ENCODE results near the gene PTPRD. TPM values are rescaled to one million over a fixed set of nuclear protein-coding genes. Genes with fewer than 3 reads are reported as not detected.

Gene PTPRD
- total RNA-seq, 1 donor from 2014 or later, result 197 TPM

GRCh38 chr9:8431505-8431904 lies 2181.3 kb downstream of the PTPRD start:
- H3K27me3 Mint-ChIP-seq, result no peaks in the 10 kb centered on the region
- TF ChIP-seq, protein P1, sequence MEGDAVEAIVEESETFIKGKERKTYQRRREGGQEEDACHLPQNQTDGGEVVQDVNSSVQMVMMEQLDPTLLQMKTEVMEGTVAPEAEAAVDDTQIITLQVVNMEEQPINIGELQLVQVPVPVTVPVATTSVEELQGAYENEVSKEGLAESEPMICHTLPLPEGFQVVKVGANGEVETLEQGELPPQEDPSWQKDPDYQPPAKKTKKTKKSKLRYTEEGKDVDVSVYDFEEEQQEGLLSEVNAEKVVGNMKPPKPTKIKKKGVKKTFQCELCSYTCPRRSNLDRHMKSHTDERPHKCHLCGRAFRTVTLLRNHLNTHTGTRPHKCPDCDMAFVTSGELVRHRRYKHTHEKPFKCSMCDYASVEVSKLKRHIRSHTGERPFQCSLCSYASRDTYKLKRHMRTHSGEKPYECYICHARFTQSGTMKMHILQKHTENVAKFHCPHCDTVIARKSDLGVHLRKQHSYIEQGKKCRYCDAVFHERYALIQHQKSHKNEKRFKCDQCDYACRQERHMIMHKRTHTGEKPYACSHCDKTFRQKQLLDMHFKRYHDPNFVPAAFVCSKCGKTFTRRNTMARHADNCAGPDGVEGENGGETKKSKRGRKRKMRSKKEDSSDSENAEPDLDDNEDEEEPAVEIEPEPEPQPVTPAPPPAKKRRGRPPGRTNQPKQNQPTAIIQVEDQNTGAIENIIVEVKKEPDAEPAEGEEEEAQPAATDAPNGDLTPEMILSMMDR (conservative IDR thresholded peaks at IDR 0.05), result no peak
- no peak for DNase-seq (ENCODE audit: extremely low spot score, unreplicated experiment)
- H3K36me3 Mint-ChIP-seq, result peaks cover 39% of the 10 kb centered on the region
- H3K4me3 Mint-ChIP-seq, result no peak overlapping the region
- peaks cover 7% of the 10 kb centered on the region for H3K4me1 Mint-ChIP-seq (ENCODE audit: unreplicated experiment)
- H3K9me3 Mint-ChIP-seq, result no peaks in the 10 kb centered on the region
- H3K27ac Mint-ChIP-seq, result no peak overlapping the region

DNA sequence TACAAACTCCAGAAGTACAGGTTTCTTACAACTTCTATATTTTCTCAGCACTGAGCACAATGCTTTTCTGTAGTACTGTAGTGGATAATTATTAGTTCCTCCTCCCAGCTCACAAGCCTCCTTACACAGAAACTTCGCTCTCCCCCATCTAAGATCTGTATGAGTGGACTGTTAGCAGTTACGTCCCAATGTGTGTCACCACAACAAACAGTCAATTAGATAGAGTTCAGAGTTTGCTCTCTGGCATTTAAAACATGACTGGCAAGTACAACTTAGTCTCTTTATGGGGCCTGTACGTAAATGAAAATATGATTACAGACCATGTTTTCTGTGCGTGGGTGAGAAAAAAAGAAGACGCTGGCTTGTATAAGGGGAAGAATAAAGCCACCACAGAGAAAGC lies 2181.9 kb downstream of the PTPRD start:
- Mint-ChIP-seq H3K4me1 (ENCODE audit: unreplicated experiment) (peaks cover 7% of the 10 kb centered on the region), H3K36me3 (peaks cover 37% of the 10 kb centered on the region), H3K9me3 (no peaks in the 10 kb centered on the region), H3K27me3 (no peaks in the 10 kb centered on the region), H3K27ac (no peak overlapping the region), H3K4me3 (no peak overlapping the region)
- TF ChIP-seq, protein P1 (conservative IDR thresholded peaks at IDR 0.05), result no peak
- DNase-seq (ENCODE audit: extremely low spot score, unreplicated experiment), result no peak

DNA sequence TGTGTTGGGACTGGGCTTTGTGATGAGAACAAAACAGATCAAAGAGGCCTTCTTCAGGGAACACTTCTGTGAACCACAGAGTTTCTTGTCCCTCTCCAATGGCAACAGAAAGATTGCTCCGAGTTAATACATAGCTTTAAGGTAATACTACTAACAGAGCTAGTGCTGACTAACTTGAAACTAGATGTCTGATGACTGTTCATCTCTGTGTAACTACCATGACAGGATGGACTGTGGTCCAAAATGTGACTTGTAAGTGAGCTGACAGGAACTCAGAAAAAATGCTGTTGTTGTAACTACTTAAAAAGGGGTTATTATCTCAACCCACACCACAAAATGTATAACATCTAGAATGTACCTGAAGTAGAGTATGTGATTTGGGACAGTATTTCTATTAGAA lies 2183.0 kb downstream of the PTPRD start:
- H3K27me3 Mint-ChIP-seq, result no peaks in the 10 kb centered on the region
- DNase-seq (ENCODE audit: extremely low spot score, unreplicated experiment), result no peak
- peaks cover 7% of the 10 kb centered on the region for H3K4me1 Mint-ChIP-seq (ENCODE audit: unreplicated experiment)
- no peaks in the 10 kb centered on the region for H3K9me3 Mint-ChIP-seq
- H3K36me3 Mint-ChIP-seq, result peaks cover 31% of the 10 kb centered on the region
- TF ChIP-seq, protein P1 (conservative IDR thresholded peaks at IDR 0.05), result no peak
- no peak overlapping the region for H3K4me3 Mint-ChIP-seq
- no peak overlapping the region for H3K27ac Mint-ChIP-seq

GRCh38 chr9:8429157-8429556 lies 2183.6 kb downstream of the PTPRD start:
- Mint-ChIP-seq H3K4me3 (no peak overlapping the region), H3K9me3 (no peaks in the 10 kb centered on the region), H3K36me3 (peaks cover 29% of the 10 kb centered on the region), H3K27ac (no peak overlapping the region), H3K27me3 (no peaks in the 10 kb centered on the region), H3K4me1 (ENCODE audit: unreplicated experiment) (peaks cover 7% of the 10 kb centered on the region)
- no peak for DNase-seq (ENCODE audit: extremely low spot score, unreplicated experiment)
- TF ChIP-seq, protein P1 (conservative IDR thresholded peaks at IDR 0.05), result no peak

DNA sequence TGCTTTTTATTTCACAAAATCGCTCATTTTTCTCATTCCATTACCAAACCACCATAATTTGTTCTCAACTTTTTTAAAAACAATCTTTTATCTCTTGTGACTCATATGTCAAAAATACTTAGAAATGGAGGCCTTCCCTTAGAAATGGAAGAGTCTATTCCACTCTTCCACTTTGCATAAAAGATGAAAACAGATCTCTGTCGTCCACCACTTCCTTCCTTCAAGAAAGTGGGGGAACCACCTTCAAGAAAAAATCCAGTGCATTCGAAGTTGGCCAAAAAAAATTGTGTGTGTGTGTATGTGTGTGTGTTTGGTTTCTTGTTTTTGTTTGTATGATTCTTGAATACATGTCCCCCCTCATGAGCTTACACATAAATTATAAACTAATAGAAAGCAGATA lies 2184.4 kb downstream of the PTPRD start:
- DNase-seq (ENCODE audit: extremely low spot score, unreplicated experiment), result no peak
- peaks cover 29% of the 10 kb centered on the region for H3K36me3 Mint-ChIP-seq
- no peaks in the 10 kb centered on the region for H3K27me3 Mint-ChIP-seq
- peaks cover 7% of the 10 kb centered on the region for H3K4me1 Mint-ChIP-seq (ENCODE audit: unreplicated experiment)
- H3K27ac Mint-ChIP-seq, result no peak overlapping the region
- TF ChIP-seq, protein P1 (conservative IDR thresholded peaks at IDR 0.05), result no peak
- no peak overlapping the region for H3K4me3 Mint-ChIP-seq
- H3K9me3 Mint-ChIP-seq, result no peaks in the 10 kb centered on the region
